GM18520 (cell line): ENCODE measurements around the gene APELA.
"Not testable (repeated sequence)": the region's sequence is repeated elsewhere in the genome, so short reads cannot be mapped to it uniquely, and the experiment has no call there.

Experiments
- ATAC-seq: cut with Tn5 transposase; IDR thresholded peaks from one replicate; pipeline ENCODE4 v1.9.1; 2021; ENCODE audit not compliant: unreplicated experiment

Gene APELA

DNA sequence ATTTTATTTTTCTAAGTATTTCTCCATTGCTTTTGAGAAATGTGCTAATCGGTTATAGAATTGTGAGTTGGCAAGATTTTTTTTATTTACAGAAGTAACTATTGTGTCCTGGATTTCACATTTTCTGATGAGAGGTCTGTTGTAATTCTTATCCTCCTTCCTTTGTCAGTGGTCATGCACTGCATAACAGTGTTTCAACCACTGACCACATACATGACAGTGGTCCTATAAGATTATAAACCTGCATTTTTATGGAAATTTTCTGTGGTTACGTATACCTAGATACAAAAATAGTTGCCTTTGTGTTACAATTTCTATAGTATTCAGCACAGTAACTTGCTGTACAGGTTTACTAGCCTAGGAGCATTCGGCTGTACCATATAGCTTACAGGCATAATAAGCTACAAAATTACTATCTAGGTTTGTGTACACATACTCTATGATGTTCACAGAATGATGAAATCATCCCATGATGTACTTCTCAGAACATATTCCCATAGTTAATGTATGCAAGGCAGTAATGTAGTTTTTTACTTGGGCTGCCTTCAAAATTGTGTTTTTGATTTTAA lies 47.8 kb downstream of the APELA start:
- peak; percentile 45 for ATAC-seq

- no peak for ATAC-seq
These were observed 49.3 kb downstream of the APELA start for GRCh38 chr4:164926301-164926700.

DNA sequence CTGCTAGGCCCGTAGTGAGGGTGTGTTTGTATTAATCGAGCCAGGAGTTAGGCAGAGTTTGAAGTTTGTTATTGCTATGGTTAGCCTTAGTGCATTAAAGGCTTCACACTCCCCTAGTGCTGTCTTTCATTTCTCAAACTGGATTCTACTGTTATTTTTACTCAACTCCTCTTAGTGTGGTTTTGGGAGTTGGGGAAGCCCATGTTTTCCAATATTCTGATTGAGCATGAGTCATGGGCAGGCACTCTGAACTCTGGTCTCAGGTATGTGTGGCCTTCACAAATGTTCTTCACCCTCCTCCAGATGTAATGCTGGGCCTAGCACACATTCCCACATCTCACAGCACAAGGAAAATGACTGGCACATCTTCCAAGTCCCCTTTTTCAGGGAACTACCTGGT lies 50.1 kb downstream of the APELA start:
- ATAC-seq = not testable (repeated sequence)

GRCh38 chr4:164930647-164931046 lies 53.7 kb downstream of the APELA start:
- ATAC-seq = no peak

DNA sequence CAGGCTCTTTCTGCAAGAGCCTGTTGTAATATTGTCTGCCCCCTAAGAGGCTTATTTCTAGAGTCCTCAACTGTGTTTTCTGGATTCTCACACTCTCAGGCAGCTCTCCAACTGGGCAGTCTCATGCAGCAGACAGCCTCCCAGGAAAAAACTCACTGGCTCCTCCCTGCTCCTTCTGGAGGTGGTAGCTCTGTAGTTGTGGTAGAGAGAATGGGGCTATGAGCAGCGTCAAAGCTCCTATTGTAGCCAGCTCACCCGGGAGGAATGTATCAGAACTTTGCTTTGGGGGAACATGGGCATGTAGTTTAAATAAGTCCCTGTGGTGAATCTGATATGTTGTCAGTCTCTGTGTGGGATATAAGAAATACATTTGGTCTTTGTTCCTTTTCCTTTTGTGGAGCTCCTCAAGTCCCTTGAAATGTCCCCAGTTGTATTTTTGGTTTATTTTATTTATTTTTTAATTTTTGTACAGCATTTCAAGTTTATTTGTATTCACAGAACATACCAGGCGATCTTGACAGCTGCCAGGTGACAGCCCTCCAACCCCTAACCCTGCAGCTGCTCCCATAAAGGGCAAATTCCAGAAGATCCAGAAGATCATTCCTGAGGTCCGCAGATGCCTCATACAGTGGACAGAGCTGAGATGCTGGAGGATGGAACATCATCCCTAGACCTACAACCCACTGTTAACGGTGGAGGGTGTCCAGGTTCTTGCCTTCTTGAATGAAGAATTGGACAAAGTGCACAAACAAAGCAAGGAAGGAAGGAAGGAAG lies 54.8 kb downstream of the APELA start:
- no peak for ATAC-seq

DNA sequence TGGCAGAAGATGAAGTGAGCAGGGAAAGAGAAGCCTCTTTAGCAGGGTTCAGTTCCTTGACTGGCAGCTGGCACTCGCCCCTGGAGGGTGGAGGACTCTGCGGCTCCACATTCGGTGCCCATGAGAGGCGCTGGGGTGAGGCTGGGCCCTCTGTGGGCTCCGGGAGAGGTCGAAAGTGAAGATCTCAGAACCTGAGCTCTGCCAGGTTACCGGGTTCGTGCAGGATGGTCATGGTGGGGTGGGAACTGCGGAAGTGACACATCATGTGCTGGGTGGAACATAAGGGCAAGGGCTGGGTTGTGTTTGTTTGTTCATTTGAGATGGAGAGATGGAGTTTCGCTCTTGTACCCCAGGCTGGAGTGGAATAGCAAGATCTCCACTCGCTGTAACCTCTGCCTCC lies 56.3 kb downstream of the APELA start:
- ATAC-seq = no peak

DNA sequence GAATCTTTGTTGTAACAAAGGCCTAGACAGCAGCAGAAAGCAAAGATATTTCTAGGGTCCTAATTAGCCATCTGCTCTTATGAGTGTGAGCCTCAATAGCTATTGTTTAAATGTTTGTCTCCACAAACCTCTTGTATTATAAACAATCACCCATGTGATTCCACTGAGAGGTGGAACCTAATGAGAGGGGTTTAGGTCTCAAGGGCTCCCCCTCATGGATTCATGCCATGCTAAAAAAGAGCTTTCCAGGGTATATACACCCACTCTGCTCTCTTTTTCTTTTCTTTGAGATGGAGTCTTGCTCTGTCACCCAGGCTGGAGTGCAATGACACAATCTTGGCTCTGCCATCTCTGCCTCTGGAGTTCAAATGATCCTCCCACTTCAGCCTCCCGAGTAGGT lies 58.4 kb downstream of the APELA start:
- ATAC-seq = peak; percentile 42

DNA sequence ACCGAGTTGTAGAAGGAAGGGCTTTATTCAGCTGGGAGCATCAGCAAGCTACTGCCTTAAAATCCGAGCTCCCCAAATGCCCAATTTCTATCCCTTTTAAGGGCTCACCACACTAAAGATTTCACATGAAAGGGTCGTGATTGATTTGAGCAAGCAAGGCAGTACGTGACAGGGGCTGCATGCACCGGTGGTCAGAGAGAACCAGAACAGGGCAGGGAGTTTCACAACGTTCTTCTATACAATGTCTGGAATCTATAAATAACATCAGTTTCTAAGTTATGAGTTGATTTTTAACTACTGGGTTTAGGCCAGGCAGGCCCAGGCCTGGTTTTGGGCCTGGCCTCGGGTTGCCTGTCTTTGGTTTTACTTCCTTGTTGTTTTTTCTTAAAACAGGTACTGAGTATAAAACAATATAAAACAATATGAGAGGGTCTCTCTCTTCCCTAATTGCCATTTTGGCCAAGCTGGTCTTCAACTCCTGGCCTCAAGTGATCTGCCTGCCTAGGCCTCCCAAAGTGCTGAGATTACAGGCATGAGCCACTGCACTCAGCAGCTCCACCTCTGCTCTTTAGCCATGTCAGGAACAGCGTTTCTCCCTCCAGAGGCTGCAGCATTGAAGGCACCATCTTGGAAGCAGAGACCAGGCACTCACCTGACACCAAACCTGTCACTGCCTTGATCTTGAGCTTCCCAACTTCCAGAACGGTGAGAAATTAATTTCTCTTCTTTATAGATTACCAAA lies 59.1 kb downstream of the APELA start:
- ATAC-seq = peak; percentile 26

GRCh38 chr4:164937576-164938270 lies 60.7 kb downstream of the APELA start:
- ATAC-seq = peak; percentile 32

GRCh38 chr4:164943192-164943591 lies 66.2 kb downstream of the APELA start:
- ATAC-seq = no peak

- no peak for ATAC-seq
These were observed 68.2 kb downstream of the APELA start for GRCh38 chr4:164945146-164945545.

DNA sequence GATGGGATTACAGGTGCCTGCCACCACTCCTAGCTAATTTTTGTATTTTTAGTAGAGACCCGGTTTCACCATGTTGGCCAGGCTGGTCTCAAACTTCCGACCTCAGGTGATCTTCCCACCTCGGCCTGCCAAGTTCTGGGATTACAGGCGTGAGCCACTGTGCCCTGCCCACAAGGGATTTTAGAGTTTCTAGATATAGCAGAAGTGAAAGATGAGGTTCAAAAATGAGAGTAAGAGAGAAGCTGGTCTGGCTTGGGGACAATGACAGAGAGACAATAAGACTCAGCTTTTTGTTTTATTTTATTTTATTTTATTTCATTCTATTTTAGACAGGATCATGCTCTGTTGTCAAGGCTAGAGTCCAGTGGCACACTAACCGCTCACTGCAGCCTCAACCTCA lies 69.8 kb downstream of the APELA start:
- ATAC-seq = no peak
